ENCODE measurements around the gene GPR35.

DNA sequence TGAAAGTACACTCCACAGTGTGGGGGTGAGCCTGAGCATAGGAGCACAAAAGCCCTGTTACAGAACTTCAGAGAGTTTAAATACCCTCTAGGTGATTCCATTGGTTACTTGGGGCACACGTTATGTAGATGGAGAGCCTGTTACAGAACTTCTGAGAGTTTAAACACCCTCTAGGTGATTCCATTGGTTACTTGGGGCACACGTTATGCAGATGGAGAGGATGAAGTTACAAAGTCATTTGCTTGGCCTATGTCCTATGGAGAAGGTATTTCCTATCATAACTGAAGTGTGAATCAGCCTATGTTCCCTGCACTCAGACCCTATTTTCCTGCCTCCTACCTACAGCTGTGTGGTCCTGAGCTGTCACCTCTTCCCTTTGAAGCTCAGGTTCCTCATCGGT lies 42.5 kb upstream of the GPR35 start:
- TF ChIP-seq CTCF (IDR thresholded peaks at IDR 0.05) (no peak), POLR2A (IDR thresholded peaks at IDR 0.05) (no peak)
